CD4-positive, alpha-beta T cell treated with Interleukin-1 beta for 1 hour (primary cell): Measurements from ENCODE around the gene NT5DC2.

Experiments used
- DNase-seq, 2 donors: peaks; one replicate each; pipeline ENCODE4 v3.0.0-alpha.2; 2020 to 2022

NT5DC2 gene

GRCh38 chr3:52484680-52485461, 48.8 kb downstream of the NT5DC2 start:
- no peak for DNase-seq

GRCh38 chr3:52483577-52484381, 49.9 kb downstream of the NT5DC2 start:
- no peak for DNase-seq

GRCh38 chr3:52483081-52483480, 50.6 kb downstream of the NT5DC2 start:
- DNase-seq = no peak

GRCh38 chr3:52481819-52482521, 51.7 kb downstream of the NT5DC2 start:
- DNase-seq = no peak

- no peak for DNase-seq
Observed at GRCh38 chr3:52480768-52481715, 52.6 kb downstream of the NT5DC2 start.

GRCh38 chr3:52479877-52480575, 53.6 kb downstream of the NT5DC2 start:
- DNase-seq = no peak

GRCh38 chr3:52479037-52479876, 54.4 kb downstream of the NT5DC2 start:
- no peak for DNase-seq

- no peak for DNase-seq
Observed at GRCh38 chr3:52477796-52478095, 55.9 kb downstream of the NT5DC2 start.

- DNase-seq = no peak
Observed at GRCh38 chr3:52477076-52477795, 56.4 kb downstream of the NT5DC2 start.
